Chondrocyte (in vitro differentiated cells): Measurements from ENCODE around the gene SIL1. TPM values are rescaled to one million over a fixed set of nuclear protein-coding genes. Genes with fewer than 3 reads are reported as not detected.
A peak's percentile ranks its signal among the peaks of the same experiment; 100 is the strongest.

Experiments used
- DNase-seq: peaks from one replicate; pipeline ENCODE4 v3.0.0; 2021; ENCODE audit warnings: mixed read lengths, low spot score
- H3K27ac Mint-ChIP-seq: one replicate; pipeline ENCODE4 v1.8.0; 2021; ENCODE audit warnings: mild to moderate bottlenecking, moderate library complexity, mixed read lengths; ENCODE audit not compliant: unreplicated experiment
- H3K27me3 Mint-ChIP-seq: 2 replicates; pipeline ENCODE4 v1.8.0; 2021; ENCODE audit warnings: low read depth, mixed read lengths
- H3K36me3 Mint-ChIP-seq: 2 replicates; pipeline ENCODE4 v1.8.0; 2021; ENCODE audit warnings: low read depth, mixed read lengths
- H3K4me1 Mint-ChIP-seq: 2 replicates; pipeline ENCODE4 v1.8.0; 2021; ENCODE audit warnings: low read depth, mild to moderate bottlenecking, mixed read lengths
- H3K4me3 Mint-ChIP-seq: one replicate; pipeline ENCODE4 v1.8.0; 2021; ENCODE audit warnings: mild to moderate bottlenecking, moderate library complexity, mixed read lengths; ENCODE audit not compliant: unreplicated experiment
- H3K9me3 Mint-ChIP-seq: 2 replicates; pipeline ENCODE4 v1.8.0; 2021; ENCODE audit warnings: low read depth, mixed read lengths
- total RNA-seq: library from RNA; stranded (reverse); gene quantifications from 3 replicates; pipeline ENCODE4 v1.2.1, GENCODE V29; 2021
- TF ChIP-seq, protein P1 (sequence below): fragments of 200-600 bp; sonication (generic); IDR thresholded peaks from 2 replicates; pipeline ENCODE4 v1.5.0; 2021; ENCODE audit warnings: antibody characterized with exemption, mild to moderate bottlenecking, moderate library complexity

SIL1 gene
- total RNA-seq, 1 donor from 2014 or later: 71.1 TPM

DNA sequence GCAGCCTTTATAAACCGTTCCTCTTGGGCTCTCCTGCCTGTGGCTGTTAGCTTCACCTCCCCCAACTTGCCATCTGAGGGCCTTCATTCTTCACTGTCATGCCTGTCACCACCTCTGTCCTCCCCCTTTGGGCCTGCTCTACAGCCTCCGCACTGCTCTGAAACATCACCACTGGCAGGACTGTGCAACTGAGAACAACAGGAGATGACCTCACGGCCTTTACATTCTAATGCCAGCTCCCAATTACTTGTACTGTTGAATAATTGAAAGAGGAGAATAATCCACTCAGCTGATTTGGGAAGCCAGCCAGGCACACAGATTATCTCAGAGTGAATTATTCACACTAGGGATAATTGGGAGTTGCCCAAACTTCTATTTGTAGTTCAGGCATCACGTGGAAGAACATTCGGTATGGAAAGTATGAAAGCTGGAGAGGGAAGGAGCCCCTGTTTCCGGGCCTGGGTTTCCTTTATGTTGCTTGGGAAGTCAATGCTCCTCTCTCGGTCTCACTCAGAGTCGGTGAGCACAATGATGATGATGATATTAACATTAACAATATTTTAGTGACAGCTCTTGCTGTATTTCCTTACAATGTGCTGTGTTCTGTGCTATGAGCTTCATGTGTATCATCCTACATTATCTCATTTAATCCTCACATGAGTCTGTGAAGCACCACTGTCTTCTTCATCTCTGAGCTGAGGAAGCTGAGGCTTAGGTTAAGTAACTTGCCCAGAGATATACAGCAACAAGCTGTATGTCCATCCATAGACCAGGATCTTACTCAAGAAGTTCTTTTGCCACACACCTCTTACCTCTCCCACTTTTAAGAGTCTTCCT, 223.7 kb downstream of the SIL1 start:
- Mint-ChIP-seq H3K27me3 (no peaks in the 10 kb centered on the region), H3K27ac (peak overlapping the region; percentile 93), H3K9me3 (no peaks in the 10 kb centered on the region), H3K4me1 (peaks cover 55% of the 10 kb centered on the region), H3K36me3 (no peaks in the 10 kb centered on the region), H3K4me3 (no peak overlapping the region)
- TF ChIP-seq, protein P1, sequence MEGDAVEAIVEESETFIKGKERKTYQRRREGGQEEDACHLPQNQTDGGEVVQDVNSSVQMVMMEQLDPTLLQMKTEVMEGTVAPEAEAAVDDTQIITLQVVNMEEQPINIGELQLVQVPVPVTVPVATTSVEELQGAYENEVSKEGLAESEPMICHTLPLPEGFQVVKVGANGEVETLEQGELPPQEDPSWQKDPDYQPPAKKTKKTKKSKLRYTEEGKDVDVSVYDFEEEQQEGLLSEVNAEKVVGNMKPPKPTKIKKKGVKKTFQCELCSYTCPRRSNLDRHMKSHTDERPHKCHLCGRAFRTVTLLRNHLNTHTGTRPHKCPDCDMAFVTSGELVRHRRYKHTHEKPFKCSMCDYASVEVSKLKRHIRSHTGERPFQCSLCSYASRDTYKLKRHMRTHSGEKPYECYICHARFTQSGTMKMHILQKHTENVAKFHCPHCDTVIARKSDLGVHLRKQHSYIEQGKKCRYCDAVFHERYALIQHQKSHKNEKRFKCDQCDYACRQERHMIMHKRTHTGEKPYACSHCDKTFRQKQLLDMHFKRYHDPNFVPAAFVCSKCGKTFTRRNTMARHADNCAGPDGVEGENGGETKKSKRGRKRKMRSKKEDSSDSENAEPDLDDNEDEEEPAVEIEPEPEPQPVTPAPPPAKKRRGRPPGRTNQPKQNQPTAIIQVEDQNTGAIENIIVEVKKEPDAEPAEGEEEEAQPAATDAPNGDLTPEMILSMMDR: no peak
- no peak for DNase-seq

DNA sequence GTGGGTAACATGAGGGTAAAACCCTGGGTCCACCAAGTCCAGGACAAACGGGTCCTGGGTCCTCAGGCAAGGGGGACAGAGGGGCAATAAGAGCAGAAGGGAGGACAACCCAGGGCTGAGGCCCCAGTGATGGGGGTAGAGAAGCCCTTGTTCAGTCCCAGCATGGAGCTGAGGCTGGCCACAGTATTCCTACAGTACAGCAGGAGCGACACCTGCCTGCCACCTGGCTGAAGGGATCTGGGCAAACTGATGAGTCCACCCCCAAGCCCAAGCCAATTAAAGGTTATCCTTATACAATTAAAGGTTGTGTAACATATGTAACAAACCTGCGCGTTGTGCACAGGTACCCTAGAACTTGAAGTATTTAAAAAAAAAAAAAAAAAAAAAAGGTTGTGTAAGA, 225.3 kb downstream of the SIL1 start:
- H3K36me3 Mint-ChIP-seq: peaks cover 4% of the 10 kb centered on the region
- H3K27me3 Mint-ChIP-seq: no peaks in the 10 kb centered on the region
- no peaks in the 10 kb centered on the region for H3K9me3 Mint-ChIP-seq
- H3K4me3 Mint-ChIP-seq: no peak overlapping the region
- H3K4me1 Mint-ChIP-seq: peaks cover 53% of the 10 kb centered on the region
- DNase-seq: no peak
- TF ChIP-seq, protein P1: no peak
- no peak overlapping the region for H3K27ac Mint-ChIP-seq

DNA sequence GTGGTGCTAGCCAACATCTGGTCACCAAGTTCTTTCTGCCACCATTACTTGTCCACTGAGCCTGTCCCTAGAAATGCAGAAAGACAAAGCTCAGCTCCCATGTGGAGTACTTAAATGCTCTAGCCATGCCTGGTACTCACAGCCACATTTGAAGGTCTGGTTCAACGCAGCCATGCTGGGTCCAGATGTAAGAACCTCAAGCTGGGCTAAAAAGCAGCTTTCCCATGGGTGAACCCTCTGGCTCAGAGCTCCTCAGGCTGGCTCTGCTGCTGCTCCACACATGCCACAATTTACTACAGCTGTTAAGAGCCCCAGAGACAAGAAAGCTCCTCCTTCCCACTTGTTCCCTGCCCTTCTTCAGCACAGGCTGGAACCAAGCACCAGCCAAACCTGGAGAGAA, 225.9 kb downstream of the SIL1 start:
- no peak for DNase-seq
- H3K27ac Mint-ChIP-seq: no peak overlapping the region
- H3K36me3 Mint-ChIP-seq: peaks cover 4% of the 10 kb centered on the region
- TF ChIP-seq, protein P1: no peak
- H3K4me1 Mint-ChIP-seq: peaks cover 55% of the 10 kb centered on the region
- H3K9me3 Mint-ChIP-seq: no peaks in the 10 kb centered on the region
- H3K27me3 Mint-ChIP-seq: no peaks in the 10 kb centered on the region
- no peak overlapping the region for H3K4me3 Mint-ChIP-seq

DNA sequence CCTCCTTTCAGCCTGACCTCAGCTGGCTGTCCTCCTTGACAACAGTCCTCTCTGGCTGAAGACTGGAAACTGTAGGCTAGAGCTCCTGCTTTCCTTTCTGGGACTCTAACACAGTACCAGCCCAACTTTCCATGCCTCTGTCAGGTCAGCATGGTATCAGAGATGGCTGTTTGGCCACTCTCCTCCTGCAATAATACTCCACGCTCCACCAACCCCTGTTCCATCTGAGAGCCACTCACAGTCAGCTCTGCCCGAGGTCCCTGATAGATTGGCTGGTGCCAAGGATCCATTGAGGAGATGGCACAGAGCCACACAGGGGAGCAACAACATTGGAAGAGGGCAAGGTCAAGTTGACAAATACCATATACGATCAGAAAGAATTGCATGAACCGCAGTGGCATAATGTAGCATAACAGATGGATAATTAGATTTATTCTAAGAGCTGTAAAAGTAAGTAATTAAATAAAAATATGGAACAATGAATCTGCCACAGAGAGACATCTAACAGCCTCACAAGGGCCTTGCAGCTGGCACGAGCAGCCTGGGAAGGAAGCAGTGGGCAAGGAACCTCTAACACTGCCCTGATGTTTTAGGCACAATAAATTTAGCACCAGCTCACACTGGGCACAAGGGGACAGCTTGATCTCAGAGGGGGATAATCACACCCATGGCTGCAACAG, 228.7 kb downstream of the SIL1 start:
- Mint-ChIP-seq H3K4me3 (no peak overlapping the region), H3K27me3 (no peaks in the 10 kb centered on the region), H3K27ac (peak overlapping the region; percentile 39), H3K4me1 (peaks cover 47% of the 10 kb centered on the region), H3K36me3 (peaks cover 4% of the 10 kb centered on the region), H3K9me3 (no peaks in the 10 kb centered on the region)
- TF ChIP-seq, protein P1: no peak
- no peak for DNase-seq

DNA sequence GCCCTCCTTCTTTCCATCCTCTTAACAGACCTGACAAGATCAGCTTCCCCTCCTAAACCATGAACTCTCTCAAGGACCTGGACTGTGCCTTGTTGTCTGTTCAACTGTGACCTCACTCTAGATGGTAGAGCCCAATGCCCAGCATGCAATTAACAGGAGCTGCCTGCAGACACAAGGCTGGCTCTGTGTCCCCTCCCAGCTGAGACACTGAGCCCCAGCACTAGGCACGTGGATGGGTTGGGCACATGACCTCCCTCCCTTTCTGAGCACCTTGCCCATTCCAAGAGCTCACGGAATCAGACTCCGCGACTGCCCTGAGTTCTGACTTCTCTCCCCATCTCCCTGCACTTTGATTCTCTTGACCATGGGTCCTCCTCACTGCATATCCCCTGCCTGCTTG, 229.6 kb downstream of the SIL1 start:
- H3K27me3 Mint-ChIP-seq: no peaks in the 10 kb centered on the region
- H3K9me3 Mint-ChIP-seq: no peaks in the 10 kb centered on the region
- no peak overlapping the region for H3K4me3 Mint-ChIP-seq

More for the DNA sequence above, 229.6 kb downstream of the SIL1 start:
- peaks cover 4% of the 10 kb centered on the region for H3K36me3 Mint-ChIP-seq
- no peak for DNase-seq
- peaks cover 46% of the 10 kb centered on the region for H3K4me1 Mint-ChIP-seq
- TF ChIP-seq, protein P1: no peak
- no peak overlapping the region for H3K27ac Mint-ChIP-seq
